ENCODE measurements around the gene CADM2.
"Not testable (repeated sequence)": the region's sequence is repeated elsewhere in the genome, so short reads cannot be mapped to it uniquely, and the experiment has no call there.

The CADM2 gene

GRCh38 chr3:85081191-85081906 is 122.6 kb downstream of the CADM2 start:
- DNase-seq, result no peak

GRCh38 chr3:85090495-85090894 is 131.7 kb downstream of the CADM2 start:
- no peak for DNase-seq

DNA sequence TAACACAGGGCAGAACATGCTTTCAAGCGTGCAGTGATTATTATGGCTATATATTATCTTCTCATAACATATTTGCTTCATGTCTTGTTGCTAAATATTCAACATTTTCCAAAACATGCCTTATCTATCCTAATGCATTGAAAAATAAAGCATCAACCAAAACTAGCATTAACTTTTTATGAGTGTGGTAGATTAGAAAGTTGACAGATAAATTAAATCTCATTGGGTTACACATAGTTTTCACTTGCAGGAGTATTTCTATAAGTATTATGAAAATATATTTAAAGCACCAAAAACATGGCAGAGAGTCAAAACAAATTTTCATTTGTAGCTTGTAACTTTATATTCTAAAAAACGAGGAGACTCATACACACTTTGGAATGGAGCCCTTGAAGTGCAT is 141.5 kb downstream of the CADM2 start:
- DNase-seq, result no peak

- no peak for DNase-seq
Measured at GRCh38 chr3:85102781-85103180, 144.0 kb downstream of the CADM2 start.

- no peak for DNase-seq
Measured at GRCh38 chr3:85110393-85110792, 151.6 kb downstream of the CADM2 start.

GRCh38 chr3:85120879-85121278 is 162.1 kb downstream of the CADM2 start:
- no peak for DNase-seq

- DNase-seq, result not testable (repeated sequence)
Measured at GRCh38 chr3:85132864-85133263, 174.1 kb downstream of the CADM2 start.

DNA sequence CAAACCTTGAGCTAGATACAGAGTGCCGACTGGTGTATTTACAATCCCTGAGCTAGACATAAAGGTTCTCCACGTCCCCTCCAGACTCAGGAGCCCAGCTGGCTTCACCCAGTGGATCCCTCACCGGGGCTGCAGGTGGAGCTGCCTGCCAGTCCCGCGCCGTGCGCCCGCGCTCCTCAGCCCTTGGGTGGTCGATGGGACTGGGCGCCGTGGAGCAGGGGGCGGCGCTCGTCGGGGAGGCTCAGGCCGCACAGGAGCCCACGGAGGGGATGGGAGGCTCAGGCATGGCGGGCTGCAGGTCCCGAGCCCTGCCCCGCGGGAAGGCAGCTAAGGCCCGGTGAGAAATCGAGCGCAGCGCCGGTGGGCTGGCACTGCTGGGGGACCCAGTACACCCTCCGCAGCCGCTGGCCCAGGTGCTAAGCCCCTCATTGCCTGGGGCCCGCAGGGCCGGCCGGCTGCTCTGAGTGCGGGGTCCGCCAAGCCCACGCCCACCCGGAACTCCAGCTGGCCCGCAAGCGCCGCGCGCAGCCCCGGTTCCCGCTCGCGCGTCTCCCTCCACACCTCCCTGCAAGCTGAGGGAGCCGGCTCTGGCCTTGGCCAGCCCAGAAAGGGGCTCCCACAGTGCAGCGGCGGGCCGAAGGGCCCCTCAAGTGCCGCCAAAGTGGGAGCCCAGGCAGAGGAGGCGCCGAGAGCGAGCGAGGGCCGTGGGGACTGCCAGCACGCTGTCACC is 175.1 kb downstream of the CADM2 start:
- DNase-seq, result not testable (repeated sequence)

DNA sequence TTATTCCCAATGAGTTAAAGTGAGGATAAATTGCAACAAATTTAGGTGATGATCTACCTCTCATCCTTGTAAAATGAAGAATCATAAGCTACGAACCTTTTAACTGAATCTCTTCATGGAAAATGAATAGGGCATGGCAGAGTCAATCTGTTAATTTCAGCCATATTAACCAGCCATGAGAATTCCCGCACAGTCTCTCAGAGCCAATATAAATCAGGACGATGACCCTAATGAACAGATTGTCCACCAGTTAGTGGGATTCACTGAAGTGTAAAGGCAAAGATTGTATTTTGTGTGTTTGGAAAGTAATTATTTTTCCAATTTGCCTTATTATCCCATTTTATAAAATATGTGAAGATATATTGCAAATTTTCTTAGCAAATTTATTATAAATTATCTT is 183.8 kb downstream of the CADM2 start:
- no peak for DNase-seq

DNA sequence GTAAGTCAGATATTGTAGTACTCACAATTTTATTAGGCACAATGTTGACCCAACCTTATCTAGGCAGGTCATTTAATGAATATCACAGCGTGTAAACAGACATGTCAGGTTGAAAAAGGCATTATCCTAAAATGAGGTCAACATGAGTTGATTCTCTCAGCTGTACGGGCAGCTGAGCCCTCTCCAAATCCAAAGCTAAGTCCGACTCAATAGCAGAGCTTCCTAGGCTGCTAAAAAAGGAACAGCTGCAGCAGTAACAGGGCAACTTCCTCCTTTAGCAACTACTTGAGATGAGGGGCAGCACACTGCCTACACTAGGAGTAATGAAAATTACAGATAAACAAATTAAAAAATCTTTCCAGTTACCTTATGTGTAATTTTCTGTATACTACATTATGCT is 189.2 kb downstream of the CADM2 start:
- DNase-seq, result no peak

GRCh38 chr3:85151555-85151954 is 192.8 kb downstream of the CADM2 start:
- no peak for DNase-seq

GRCh38 chr3:85153279-85153678 is 194.5 kb downstream of the CADM2 start:
- DNase-seq, result not testable (repeated sequence)

GRCh38 chr3:85159376-85159775 is 200.6 kb downstream of the CADM2 start:
- no peak for DNase-seq

GRCh38 chr3:85161544-85161943 is 202.8 kb downstream of the CADM2 start:
- DNase-seq, result no peak

- DNase-seq, result no peak
Measured at GRCh38 chr3:85162905-85163304, 204.1 kb downstream of the CADM2 start.

GRCh38 chr3:85164436-85164835 is 205.6 kb downstream of the CADM2 start:
- DNase-seq, result no peak

DNA sequence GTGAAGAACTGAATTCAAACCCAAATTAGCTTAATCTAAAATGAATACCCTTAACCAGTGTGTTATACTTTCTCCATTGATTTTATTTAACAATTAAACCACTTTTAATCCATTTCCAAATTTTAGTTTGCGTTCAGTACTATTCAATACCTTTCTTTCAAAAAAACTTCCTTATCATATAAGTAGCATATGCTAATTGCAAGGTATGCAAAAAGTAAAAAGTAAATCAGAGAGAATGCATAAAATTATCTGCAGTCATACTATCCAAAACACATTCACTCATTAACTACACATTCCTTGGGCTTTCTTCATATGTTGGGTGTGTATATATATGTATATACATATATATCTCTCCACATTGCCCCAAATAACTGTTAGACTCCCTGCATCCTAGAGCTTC is 208.8 kb downstream of the CADM2 start:
- DNase-seq, result no peak

GRCh38 chr3:85170646-85171045 is 211.9 kb downstream of the CADM2 start:
- DNase-seq, result no peak

DNA sequence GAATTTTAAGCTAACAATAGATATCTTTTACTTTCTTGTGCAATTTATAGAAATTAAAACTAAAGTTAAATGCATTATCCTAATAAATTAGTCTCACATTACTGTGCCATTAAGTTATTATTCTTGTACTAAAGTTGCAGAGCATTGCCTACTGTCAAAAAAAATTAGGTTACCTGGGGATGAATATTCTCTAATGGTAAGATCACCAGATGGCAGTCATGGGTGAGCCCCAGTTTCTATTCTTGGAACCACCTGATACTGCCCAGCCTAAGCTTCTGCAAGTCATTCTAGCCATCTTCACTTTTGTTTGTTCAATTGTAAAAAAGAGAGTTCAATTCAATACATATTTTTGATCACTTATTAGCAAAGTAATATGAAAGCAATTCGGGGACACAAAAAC is 213.2 kb downstream of the CADM2 start:
- no peak for DNase-seq

DNA sequence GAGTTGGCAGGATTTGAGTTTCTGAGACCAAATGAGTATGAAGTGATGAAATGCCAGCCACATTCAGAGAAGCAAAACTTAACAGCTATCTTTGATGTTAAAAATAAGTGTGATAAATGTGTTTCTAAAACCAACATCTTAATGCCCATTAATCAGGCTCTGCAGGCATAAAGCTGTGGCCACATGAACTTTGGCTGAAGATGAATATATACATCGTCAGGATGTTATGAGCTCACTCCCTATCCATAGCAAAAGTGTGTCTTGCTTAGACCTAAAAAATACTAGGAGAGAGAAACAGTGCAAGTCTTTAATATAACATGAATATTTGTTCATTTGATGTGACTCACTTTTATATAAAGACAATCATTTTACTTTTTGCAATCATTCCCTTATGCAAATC is 218.0 kb downstream of the CADM2 start:
- DNase-seq, result no peak

DNA sequence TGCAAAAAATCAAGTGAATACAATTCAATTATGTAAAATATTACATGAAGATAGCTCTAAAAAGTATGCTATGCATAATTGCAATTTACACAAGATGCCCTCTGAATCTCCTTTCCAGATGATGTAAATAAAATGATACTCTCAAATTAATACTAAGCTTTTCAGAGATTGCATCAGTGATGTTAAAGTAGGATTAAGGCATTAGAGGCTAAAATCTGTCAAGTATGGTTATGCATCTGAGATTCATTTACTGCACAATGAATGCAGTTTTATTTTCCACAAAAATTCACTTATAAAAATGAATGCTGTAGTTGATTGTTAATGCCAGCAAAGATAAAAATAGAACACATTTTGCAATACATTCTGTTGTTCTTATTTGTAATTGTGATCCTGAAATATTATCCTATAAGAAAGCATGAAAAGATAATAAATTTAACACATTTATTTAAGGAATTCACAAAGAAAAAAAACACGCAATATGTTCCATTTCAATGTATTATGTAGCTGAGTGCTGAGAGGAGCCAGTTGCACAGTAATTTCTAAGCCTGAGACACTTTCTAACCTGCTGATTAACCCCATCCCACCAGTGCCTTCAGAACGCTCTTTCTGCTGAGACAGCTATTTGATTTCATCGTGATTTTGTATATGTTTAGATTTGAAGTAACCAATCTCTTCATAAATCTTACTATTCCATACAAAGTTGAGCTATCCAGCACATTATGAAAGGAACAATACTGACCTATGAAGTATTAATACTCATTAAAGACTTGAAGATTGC is 224.4 kb downstream of the CADM2 start:
- DNase-seq, result no peak

GRCh38 chr3:85185495-85185894 is 226.7 kb downstream of the CADM2 start:
- no peak for DNase-seq

- no peak for DNase-seq
Measured at GRCh38 chr3:85189731-85190130, 230.9 kb downstream of the CADM2 start.

DNA sequence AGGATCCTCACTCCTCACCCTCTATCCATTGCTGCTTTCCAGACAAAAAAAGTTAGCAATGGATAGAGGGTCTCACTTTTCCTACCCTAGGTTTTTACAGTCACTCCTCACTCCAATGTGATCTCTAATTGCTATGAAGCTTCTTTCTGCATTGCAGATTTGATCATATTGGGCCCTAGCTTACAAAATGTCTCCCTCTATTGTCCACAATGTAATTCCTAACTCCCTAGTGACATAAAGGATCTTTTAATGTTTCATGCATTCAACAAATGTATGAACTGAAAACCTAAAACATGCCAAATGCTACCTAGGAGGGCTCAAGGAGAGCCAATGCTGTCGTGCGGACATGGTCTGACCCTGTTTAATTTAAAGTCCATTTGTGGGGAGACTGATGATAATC is 234.8 kb downstream of the CADM2 start:
- no peak for DNase-seq

Data from NCI-H345 (cell line).